ENCODE measurements around the gene SLC13A3.

Gene SLC13A3

GRCh38 chr20:46607849-46608497, 43.3 kb downstream of the SLC13A3 start:
- H3K27ac ChIP-seq (ENCODE audit: low read depth, low read length): no peak overlapping the region
- no peaks in the 10 kb centered on the region for H3F3A ChIP-seq (ENCODE audit: control insufficient read depth, insufficient read depth)
- H3K4me3 ChIP-seq (ENCODE audit: low read length): no peak overlapping the region
- H3K9me2 ChIP-seq (replicated peaks; ENCODE audit: control insufficient read depth, low read length): no peaks in the 10 kb centered on the region
- H3K79me2 ChIP-seq (ENCODE audit: control insufficient read depth, low read length): no peaks in the 10 kb centered on the region
- no peaks in the 10 kb centered on the region for H3K27me3 ChIP-seq (ENCODE audit: control insufficient read depth, low read length)
- H4K20me1 ChIP-seq (ENCODE audit: control insufficient read depth, insufficient read depth, low read depth, low read length): no peaks in the 10 kb centered on the region
- TF ChIP-seq EZH2phosphoT487 (IDR thresholded peaks at IDR 0.05; ENCODE audit: borderline replicate concordance, low read length): no peak
- TF ChIP-seq CTCF (IDR thresholded peaks at IDR 0.05; ENCODE audit: low read depth, low read length, poor library complexity, severe bottlenecking): no peak
- no peaks in the 10 kb centered on the region for H3K36me3 ChIP-seq (ENCODE audit: control insufficient read depth, low read length)
- H3K9me3 ChIP-seq (ENCODE audit: control insufficient read depth, insufficient read depth, low read length): no peaks in the 10 kb centered on the region
- no peaks in the 10 kb centered on the region for H3K4me1 ChIP-seq (ENCODE audit: control insufficient read depth, low read length)
- H3K4me2 ChIP-seq (ENCODE audit: low read length): no peak overlapping the region

GRCh38 chr20:46607191-46607848, 43.9 kb downstream of the SLC13A3 start:
- H3K27me3 ChIP-seq (ENCODE audit: control insufficient read depth, low read length): no peaks in the 10 kb centered on the region
- no peaks in the 10 kb centered on the region for H3K36me3 ChIP-seq (ENCODE audit: control insufficient read depth, low read length)
- no peaks in the 10 kb centered on the region for H3K4me1 ChIP-seq (ENCODE audit: control insufficient read depth, low read length)
- no peak overlapping the region for H3K27ac ChIP-seq (ENCODE audit: low read depth, low read length)
- no peaks in the 10 kb centered on the region for H3F3A ChIP-seq (ENCODE audit: control insufficient read depth, insufficient read depth)
- no peaks in the 10 kb centered on the region for H4K20me1 ChIP-seq (ENCODE audit: control insufficient read depth, insufficient read depth, low read depth, low read length)
- no peaks in the 10 kb centered on the region for H3K9me3 ChIP-seq (ENCODE audit: control insufficient read depth, insufficient read depth, low read length)
- TF ChIP-seq CTCF (IDR thresholded peaks at IDR 0.05; ENCODE audit: low read depth, low read length, poor library complexity, severe bottlenecking) (no peak), EZH2phosphoT487 (IDR thresholded peaks at IDR 0.05; ENCODE audit: borderline replicate concordance, low read length) (no peak)
- H3K9me2 ChIP-seq (replicated peaks; ENCODE audit: control insufficient read depth, low read length): no peaks in the 10 kb centered on the region
- no peak overlapping the region for H3K4me3 ChIP-seq (ENCODE audit: low read length)
- H3K4me2 ChIP-seq (ENCODE audit: low read length): no peak overlapping the region
- no peaks in the 10 kb centered on the region for H3K79me2 ChIP-seq (ENCODE audit: control insufficient read depth, low read length)

DNA sequence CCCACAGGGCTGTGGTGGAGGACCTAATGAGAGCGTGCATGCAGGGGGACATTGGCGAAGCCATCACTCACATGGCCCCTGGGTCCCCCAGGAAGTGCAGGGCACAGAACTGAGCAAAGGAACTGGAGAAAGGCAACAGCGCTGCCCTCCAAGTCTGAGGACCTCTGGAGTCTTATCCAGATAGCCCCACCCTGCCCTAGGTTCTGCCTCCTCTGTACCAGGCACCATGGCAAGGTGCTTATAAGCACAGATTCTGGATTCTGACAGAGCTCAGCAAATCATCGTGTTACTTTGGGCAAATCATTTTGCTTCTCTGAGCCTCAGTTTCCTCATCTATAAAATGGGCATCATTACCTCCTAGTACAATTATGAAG, 44.5 kb downstream of the SLC13A3 start:
- Histone ChIP-seq H3K79me2 (ENCODE audit: control insufficient read depth, low read length) (no peaks in the 10 kb centered on the region), H3K9me3 (ENCODE audit: control insufficient read depth, insufficient read depth, low read length) (no peaks in the 10 kb centered on the region), H3K27ac (ENCODE audit: low read depth, low read length) (no peak overlapping the region), H3K4me1 (ENCODE audit: control insufficient read depth, low read length) (no peaks in the 10 kb centered on the region), H3K4me2 (ENCODE audit: low read length) (no peak overlapping the region), H3K36me3 (ENCODE audit: control insufficient read depth, low read length) (no peaks in the 10 kb centered on the region), H3K9me2 (replicated peaks; ENCODE audit: control insufficient read depth, low read length) (no peaks in the 10 kb centered on the region), H3K27me3 (ENCODE audit: control insufficient read depth, low read length) (no peaks in the 10 kb centered on the region), H3F3A (ENCODE audit: control insufficient read depth, insufficient read depth) (no peaks in the 10 kb centered on the region), H3K4me3 (ENCODE audit: low read length) (no peak overlapping the region), H4K20me1 (ENCODE audit: control insufficient read depth, insufficient read depth, low read depth, low read length) (no peaks in the 10 kb centered on the region)
- TF ChIP-seq EZH2phosphoT487 (IDR thresholded peaks at IDR 0.05; ENCODE audit: borderline replicate concordance, low read length) (no peak), CTCF (IDR thresholded peaks at IDR 0.05; ENCODE audit: low read depth, low read length, poor library complexity, severe bottlenecking) (no peak)

Data from DOHH2 (cell line).